GM18508 (cell line): ENCODE measurements around the gene PLEKHG4.

ENCODE experiments used
- ATAC-seq: cut with Tn5 transposase; IDR thresholded peaks from one replicate; pipeline ENCODE4 v1.9.1; 2021; ENCODE audit warnings: moderate number of reproducible peaks; ENCODE audit not compliant: insufficient read depth, unreplicated experiment

The PLEKHG4 gene

DNA sequence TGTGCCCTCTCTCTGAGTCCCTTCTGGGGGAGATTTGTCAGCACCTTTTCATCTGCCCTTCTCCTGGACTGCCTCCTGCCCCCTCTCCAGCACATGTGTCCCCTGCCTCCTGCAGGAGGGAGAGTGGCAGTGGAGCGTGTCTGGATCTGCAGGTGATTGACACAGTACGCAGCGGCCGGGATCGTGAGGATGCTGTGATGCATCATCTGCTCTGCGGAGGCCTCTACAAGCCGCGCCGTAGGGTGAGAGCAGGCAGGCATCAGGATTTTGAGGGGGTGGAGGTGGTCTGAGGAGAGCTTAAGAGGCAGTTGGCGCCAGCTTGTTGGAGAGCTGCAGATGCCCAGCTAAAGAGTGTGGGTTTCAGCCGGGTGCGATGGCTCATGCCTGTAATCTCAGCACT, 19.6 kb upstream of the PLEKHG4 start:
- no peak for ATAC-seq

DNA sequence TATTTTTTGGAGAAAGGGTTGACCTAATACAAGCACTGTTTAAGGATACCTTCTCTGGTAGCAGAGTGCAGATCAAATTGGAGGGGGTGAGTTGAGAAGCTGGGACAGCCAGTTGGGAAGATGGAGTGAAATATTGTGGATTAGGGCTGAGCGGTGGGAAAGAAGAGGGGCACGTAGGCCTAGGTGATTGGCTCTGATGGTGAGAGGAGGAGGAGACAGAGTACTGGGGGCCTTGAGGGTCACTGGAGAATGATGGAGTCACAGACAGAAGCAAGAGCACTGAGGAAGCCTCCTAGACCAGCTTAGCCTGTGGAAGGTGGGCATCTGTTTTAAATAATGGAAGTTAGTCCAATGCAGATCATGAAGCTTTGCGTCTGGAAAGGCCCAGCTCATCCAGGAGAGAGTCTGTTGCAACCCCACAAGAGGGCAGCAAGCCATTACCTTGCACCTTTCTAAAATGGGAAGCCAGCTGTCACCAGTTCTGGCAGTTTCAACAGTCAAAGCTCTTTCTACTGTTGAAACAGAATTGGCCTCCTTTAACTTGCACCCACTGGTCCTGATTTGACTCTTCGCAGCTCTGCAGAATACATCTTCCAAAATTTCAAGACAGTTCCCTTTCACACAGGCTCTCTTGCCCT, 18.8 kb upstream of the PLEKHG4 start:
- no peak for ATAC-seq

DNA sequence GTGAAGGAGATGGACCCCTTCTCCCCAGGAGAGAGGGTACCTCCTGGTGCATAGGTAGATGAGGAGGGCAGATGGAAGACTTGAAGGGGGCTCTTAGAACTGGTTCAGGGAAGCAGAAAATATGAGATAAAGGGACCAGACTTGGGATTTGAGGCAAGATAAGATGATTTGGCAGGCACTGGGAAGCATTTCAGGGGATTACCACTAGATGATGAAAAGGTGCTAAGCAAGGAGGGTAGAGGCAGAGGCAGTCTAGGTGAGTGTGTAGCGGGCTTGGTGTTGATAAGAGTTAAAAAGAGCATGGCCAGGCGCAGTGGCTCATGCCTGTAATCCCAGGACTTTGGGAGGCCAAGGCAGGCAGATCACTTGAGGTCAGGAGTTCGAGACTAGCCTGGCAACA, 16.1 kb upstream of the PLEKHG4 start:
- no peak for ATAC-seq

DNA sequence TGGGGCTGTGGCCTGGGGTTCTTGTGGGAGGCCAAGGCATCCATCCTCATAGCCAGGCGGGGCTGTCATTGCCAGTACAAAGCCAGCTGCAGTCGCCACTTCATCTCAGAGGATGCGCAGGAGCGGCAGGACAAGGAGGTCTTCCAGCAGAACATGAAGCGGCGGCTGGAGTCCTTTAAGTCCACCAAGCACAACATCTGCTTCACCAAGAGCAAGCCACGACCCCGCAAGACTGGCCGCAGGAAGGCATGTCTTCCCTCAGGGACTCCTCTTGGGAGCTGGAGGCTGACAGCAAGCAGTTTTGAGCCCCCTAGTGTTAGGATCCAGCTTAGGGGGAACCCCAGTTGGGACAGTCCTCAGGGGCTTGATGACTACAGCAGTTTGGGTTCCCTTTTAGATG, 15.1 kb upstream of the PLEKHG4 start:
- ATAC-seq = no peak

DNA sequence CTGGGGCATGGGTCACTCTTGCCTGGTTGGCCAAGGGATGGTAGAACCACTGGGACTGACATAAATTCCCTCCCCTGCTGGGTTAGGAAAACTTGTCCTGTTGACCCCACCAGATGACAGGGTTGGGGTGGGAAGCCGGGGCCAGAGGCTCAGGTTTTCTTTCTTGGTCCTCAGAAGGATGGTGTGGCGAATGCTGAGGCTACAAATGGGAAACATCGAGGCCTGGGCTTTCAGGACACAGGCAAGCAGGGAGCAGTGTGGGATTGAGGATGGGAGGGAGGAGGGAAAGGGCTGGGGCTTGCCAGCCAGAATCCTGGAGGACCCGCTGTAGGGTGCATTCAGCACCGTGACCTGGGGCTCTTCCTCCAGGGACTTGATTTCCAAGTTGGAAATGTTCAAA, 14.5 kb upstream of the PLEKHG4 start:
- no peak for ATAC-seq

DNA sequence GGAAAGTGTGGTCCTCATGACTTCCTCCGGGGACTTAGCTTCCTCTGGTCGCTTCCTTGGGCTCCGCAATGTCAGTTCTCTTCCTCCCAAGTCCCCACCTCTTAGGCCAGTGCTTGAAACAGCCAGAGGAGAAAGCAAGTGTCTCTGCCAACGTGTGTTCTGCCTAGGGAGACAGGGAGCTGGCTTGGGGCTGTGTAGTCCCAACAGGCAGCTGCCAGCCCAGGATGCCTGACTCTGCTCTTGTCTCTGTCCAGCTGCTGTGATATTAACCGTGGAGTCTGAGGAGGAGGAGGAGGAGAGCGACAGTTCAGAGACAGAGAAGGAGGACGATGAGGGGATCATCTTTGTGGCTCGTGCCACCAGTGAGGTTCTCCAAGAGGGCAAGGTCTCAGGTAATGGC, 13.5 kb upstream of the PLEKHG4 start:
- ATAC-seq = no peak

DNA sequence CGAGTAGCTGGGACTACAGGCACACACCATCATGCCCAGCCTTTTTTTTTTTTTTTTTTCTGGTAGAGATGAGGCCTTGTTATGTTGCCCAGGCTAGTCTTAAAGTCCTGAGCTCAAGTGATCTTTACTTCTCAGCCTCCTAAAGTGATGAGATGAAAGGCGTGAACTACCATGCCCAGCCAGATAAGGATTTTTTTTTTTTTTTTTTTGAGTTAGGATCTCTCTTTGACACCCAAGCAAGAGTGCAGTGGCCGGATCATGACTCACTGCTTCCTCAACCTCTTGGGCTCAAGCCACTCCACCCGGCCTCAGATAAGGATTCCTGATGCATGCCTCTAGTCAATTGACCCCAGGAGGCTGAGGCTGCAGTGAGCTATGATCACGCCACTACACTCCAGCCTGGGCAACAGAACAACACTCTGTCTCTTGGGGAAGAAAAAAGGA, 11.2 kb upstream of the PLEKHG4 start:
- no peak for ATAC-seq

DNA sequence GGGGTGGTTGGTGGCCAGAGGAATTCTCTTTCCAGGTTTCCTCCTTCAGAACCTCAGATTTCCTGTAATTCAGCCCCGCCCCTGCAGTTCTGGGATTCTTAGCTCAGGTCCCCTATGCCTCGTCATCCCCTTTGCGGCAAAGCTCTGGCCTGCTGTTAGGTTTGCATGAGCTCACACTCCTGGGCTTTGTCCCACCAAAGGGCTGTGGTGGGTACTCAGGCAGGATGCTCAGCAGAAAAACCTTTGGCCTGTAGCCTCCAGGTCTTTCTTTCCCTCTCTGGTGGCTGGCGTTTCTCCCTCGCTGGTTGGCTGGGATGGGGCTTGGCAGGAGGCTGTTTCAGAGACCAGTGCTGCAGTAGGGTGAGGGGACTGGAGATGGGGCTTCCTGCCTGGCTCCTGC, 9.6 kb upstream of the PLEKHG4 start:
- no peak for ATAC-seq

DNA sequence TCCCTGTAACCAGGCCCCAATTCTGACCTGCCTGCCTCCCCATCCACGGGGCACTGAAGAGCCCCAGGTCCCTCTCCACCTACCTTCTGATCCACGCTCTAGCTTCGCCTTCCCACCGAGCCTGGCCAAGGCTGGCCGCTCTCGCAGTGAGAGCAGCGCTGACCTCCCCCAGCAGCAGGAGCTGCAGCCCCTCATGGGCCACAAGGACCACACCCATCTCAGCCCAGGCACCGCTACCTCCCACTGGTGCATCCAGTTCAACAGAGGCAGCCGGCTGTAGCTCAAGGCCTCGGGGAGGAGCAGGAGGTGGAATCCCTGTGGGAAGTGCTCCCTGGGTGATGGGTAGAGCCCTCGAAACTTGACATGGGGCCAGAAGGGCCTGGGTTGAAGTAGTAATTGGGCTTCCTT, 8.4 kb upstream of the PLEKHG4 start:
- no peak for ATAC-seq

DNA sequence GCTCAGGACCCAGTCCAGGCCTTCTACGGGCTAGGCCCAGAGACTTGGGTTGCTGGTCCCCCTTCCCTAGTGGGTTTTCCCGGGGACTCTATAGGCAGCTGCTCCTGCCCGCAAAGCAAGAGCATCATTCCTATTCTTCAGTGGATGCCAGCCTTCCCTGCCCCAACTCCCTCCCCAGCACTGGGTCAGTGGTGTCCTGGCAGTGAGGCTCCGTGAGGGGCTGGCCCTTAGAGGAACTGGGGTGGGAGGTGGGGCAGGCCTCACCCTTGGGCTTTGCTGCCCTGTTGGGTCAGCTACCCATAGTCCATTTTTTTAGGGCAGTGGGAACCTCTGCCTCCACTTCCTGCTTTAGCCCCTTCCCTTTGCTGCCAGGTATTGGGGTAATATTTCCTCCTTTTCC, 7.9 kb upstream of the PLEKHG4 start:
- no peak for ATAC-seq

DNA sequence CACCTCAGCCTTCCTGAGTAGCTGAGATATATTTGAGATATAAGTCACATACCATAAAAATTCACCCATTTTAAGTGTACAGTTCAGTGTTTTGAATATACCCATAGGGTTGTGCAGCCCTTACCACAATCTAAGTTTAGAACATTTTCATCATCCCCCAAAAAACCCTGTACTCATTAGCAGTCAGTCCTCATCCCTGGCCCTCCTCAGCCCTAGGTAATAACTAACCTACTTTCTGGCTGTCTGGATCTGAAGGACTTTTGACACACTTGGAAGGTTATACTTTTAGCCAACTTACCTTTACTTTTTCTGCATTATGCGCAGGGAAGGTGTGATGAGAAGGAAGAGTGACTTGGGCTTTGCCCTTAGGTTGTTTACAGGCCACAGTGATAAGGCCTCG, 4.0 kb upstream of the PLEKHG4 start:
- ATAC-seq = no peak

DNA sequence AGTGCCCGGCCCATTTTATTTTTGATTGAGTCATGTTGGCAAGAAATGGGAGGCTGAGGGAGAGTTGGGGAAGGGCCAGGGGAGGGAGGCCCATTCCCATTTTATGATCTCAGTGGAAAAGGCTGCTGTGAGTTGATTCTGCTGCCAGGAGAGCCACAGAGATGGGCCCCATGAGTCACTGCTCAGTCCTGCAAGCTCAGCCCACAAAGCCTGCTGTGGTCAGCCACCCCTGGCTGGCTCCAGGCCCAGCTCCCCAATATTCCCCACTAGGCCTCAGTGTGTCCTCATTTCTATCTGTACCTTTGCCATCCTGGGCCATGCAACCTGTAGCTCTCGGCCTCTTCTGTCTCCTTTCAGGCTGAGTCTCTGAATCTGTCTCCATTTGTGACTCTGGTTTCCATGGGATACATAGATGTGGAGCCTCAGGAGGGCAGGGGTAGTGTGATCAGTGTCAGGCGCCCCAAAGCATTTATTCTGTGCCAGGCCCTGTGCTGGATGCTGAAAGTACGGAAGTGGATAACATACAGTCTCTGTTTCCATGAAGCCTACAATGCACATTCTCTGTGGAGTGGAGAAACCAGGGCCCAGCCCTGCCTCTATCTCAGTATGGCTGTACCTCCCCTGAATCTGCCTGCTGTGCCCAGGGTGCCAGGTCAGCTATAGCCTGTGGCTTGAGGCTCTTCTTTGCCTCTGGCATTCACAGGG, 1.9 kb upstream of the PLEKHG4 start:
- ATAC-seq = no peak

DNA sequence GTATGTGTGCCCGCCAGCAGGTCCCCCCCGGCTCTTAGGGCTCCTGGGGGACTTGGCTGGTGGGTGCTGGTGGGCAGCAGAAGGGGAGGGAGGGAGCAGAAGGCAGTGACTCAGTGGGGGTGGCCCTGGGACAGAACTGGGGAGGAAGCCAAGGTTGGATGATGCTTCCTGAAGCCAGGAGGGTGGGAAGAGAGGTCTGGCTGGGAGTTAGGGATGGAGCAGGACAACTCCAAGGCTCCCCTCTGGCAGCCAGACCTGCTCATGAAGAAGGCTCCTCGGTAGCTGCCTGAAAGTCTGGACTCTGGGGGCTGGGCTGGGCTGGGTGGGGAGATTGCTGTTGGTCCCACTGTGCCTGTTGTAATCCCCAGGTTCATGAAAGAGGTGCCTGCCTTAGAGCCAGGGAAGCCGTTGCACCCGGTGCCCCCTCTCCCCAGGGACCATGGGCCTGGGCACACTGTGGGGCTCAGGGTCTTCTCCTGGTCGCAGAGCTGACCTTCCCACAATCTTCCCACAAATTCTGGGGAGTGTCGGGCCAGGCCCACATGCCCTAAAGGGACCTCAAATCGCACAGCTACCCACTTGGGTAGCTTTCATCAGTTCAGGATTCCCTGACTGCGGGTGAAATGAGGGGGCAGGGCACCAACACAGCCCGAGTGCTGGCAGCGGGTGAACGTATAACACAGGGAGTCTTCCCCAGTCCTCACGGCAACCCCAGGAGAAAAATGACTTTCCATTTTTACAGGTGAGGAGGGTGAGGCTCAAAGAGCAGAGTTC, 1.1 kb upstream of the PLEKHG4 start:
- no peak for ATAC-seq

DNA sequence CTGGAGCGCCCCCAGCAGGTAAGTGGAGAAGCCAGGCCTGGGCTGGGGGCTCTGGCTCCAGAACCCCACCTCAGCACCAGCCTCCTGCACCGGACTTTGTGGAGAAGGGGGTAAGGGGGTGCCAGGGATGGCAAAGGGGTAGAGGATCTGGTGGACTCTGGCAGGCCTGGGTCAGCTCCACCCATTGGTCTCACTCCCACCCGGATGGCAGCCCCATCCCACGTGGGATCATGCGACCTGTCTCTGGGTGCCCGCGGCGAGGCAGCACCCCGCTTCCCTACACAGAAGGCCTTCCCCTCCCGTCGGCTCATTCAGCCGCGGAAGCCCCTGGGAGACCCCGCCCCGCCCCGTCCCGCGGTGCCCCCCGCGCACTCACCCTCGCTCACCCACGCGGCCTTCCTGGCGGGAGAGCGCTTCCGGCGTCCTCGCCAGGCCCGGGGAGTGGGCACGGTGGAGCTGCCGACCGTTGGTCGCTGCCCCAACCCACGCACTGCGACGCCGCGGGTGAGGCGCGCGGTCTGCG, 498 bp upstream of the PLEKHG4 start:
- no peak for ATAC-seq

DNA sequence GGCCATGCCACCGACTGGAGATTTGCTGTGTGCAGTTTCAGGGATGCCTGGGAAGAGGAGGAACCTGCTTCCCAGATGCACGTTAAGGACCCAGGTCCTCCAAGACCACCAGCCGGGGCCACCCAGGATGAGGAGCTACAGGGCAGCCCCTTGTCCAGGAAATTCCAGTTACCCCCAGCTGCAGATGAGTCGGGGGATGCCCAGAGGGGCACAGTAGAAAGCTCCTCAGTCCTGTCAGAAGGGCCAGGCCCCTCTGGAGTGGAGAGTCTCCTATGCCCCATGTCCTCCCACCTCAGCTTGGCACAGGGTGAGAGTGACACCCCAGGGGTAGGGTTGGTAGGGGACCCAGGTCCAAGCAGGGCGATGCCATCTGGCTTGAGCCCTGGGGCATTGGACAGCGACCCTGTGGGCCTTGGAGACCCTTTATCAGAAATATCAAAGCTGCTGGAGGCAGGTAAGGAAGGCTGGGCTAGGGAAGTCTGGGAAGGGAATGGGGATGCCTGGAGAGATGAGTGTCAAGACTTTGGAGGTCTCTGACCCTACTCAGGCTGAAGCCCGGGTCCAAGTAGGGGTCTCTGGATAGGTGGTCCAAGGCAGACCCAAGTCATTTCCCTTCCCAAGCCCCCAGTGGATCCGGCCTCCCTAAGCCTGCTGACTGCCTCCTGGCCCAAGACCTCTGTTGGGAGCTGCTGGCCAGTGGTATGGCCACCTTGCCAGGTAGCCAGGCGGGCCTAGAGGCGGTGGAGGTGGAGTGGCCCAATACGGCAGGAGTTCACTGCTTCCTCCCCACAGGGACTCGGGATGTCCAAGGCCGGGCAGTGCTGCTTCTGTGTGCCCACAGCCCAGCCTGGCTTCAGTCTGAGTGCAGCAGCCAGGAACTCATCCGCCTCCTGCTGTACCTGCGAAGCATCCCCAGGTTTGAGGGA, 1.0 kb downstream of the PLEKHG4 start:
- no peak for ATAC-seq

DNA sequence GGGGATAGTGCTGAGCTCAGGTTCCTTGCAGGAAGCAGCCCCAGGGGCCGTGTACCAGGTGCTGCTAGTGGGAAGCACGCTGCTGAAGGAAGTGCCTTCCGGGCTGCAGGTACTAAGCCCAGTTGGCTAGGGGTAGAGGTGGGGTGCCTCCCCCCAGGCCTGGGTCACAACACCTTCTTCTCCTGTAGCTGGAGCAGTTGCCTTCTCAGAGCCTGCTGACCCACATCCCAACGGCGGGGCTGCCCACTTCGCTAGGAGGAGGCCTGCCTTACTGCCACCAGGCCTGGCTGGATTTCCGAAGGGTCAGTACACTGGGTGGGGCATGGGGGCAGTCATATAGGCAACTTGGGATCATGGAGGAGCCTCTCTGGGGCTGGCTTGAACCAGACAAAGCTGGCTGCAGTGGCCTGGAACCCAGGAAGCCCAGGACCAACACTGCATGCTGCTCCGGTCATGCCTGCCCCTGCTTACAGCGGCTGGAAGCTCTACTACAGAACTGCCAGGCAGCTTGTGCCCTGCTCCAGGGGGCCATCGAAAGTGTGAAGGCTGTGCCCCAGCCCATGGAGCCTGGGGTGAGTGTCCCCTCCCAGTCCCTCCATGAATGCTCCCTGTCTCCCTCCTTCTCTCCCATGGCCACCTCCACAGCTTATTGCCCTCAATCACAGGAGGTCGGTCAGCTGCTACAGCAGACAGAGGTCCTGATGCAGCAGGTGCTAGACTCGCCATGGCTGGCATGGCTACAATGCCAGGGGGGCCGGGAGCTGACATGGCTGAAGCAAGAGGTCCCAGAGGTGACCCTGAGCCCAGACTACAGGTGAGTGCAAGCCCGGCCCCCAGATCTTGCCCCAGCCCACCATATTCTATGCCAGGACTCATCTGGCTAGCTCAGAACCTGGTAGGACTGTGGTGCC, 2.5 kb downstream of the PLEKHG4 start:
- ATAC-seq = no peak

DNA sequence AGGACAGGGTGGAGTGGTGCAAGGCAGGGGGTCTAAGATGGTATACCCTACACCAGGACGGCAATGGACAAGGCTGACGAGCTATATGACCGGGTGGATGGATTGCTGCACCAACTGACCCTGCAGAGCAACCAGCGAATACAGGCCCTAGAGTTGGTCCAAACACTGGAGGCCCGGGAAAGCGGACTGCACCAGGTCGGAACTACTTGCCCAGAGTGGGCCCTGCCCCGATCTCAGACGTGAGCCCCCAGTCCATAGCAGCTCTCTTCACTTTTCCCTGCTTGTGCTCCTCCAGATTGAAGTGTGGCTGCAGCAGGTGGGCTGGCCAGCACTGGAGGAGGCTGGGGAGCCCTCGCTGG, 3.1 kb downstream of the PLEKHG4 start:
- ATAC-seq = no peak

DNA sequence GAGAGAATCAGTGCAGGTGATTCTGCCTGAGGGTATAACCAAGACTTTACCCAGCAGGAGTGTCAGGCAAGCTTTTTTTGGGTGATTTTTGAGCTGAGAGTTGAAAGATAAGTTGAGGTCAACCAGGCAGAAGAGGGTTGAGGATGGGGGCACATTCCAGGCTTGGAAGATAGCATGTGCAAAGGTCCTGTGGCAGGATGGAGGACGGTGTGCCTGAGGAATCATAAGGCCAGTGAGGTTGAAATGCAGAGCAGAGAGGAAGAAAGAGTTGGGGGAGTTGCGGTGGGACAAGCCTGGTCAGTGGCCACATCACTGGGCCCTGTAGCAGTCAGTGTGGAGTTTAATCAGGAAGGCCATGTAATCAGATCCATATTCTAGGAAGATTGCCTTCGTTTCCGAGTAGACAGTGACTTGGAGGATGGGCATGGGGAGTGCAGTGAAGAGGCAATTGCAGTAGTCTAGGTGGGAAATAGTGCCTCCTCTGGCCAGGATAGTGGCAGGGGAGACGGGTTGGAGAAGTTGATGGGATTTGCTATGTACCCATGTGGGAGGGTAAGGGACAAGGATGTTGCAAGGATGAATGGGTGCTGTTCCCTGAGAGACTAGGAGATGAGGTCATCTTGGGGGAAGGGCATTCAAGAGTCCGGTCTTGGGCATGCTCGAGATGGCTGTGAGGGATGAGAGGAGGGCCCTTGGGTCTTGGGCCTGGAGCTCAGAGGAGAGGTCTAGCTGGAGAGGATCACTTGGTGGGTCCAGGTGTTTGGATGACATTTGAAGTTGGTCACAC, 3.9 kb downstream of the PLEKHG4 start:
- ATAC-seq = no peak
